GM20000 (cell line): ENCODE data around the gene FGD2.

ENCODE experiments used
- DNase-seq: peaks from one replicate; pipeline ENCODE4 v3.0.0; 2012; ENCODE audit warnings: low spot score
- TF ChIP-seq, protein P1 (sequence below): IDR thresholded peaks from 2 replicates; pipeline ENCODE4 v1.5.1; 2012; ENCODE audit warnings: mild to moderate bottlenecking, control low read depth; ENCODE audit errors: extremely low read depth, missing control alignments

FGD2 gene

DNA sequence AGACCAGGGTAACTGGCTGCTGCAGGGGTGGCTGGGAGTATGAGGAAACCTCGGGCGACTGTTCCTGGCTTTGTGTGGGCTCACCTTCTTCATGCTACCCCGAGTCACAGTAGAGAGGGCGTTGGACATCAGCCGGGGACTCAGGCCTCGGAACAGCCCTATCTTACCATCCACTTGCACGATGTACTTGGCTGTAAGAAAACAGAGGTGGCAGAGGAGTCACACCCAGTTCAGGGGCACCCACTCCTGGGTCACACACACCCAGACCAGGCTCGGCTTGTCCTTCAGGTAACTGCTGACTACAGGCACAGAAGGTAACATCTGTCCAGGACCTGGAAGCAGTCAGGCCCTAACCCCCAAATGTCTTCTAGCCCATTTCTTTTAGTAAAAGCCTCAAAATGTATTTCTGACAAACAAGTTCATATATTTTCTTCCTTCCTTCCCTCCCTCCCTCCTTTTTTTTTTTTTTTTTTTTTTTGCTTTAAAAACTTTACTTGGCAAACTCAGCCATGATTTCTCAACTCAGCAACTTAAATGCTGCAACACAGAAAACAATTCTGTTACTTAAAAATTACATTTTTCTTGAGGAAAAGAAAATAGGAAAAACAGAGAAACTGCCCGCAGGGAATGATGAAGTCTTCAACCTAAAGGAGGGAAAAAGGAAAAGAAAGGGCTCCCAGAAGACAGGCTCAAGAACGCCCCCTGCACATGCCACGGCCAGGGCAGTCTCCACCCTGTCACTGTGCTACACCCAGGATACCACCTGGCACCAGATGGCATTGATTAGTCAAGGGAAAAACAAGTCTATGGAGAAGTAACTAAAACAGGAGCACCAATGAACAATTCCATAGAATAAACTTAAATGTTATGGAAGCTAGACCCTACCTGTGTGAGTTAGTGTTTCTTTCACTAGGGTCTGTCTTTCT, 26.8 kb upstream of the FGD2 start:
- TF ChIP-seq, protein P1, sequence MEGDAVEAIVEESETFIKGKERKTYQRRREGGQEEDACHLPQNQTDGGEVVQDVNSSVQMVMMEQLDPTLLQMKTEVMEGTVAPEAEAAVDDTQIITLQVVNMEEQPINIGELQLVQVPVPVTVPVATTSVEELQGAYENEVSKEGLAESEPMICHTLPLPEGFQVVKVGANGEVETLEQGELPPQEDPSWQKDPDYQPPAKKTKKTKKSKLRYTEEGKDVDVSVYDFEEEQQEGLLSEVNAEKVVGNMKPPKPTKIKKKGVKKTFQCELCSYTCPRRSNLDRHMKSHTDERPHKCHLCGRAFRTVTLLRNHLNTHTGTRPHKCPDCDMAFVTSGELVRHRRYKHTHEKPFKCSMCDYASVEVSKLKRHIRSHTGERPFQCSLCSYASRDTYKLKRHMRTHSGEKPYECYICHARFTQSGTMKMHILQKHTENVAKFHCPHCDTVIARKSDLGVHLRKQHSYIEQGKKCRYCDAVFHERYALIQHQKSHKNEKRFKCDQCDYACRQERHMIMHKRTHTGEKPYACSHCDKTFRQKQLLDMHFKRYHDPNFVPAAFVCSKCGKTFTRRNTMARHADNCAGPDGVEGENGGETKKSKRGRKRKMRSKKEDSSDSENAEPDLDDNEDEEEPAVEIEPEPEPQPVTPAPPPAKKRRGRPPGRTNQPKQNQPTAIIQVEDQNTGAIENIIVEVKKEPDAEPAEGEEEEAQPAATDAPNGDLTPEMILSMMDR, result no peak
- DNase-seq, result no peak

DNA sequence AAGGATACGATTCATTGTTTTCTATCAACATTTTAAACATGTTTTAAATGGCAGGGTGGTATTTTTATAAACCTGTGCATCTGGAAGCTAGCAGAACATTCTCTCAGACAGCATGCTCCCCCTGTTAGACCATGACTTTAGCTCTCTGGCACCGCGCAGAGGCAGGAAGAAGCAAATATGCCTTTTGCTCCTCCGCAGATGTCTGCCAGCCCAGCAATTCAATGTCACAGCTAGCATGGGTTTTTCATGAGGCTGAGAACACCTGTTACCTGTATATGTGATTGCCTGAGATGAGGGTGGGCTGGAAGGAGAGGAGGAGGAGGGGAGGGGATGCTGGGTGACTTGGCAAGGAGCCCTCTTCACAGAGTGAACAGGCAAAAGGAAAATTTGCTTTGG, 26.1 kb upstream of the FGD2 start:
- TF ChIP-seq, protein P1, result no peak
- no peak for DNase-seq

DNA sequence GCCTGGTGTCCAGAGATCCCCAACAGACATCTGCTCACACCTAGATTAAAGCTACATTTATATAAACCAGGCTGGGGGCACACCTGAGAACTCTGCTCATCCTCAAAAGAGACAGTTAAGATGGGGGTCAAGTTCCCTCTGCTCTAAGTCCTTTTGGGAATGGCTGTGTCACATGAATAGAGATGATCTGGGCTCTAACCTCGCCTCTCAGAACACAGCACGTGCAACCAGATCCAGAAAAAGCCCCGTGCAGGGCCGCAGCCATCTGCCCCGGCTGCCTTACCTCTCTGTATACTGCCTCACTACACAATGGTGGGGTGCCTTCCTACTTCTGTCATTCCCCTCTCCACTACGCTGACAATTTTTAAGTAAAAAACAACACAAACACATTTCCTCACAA, 25.3 kb upstream of the FGD2 start:
- no peak for DNase-seq
- TF ChIP-seq, protein P1, result no peak

DNA sequence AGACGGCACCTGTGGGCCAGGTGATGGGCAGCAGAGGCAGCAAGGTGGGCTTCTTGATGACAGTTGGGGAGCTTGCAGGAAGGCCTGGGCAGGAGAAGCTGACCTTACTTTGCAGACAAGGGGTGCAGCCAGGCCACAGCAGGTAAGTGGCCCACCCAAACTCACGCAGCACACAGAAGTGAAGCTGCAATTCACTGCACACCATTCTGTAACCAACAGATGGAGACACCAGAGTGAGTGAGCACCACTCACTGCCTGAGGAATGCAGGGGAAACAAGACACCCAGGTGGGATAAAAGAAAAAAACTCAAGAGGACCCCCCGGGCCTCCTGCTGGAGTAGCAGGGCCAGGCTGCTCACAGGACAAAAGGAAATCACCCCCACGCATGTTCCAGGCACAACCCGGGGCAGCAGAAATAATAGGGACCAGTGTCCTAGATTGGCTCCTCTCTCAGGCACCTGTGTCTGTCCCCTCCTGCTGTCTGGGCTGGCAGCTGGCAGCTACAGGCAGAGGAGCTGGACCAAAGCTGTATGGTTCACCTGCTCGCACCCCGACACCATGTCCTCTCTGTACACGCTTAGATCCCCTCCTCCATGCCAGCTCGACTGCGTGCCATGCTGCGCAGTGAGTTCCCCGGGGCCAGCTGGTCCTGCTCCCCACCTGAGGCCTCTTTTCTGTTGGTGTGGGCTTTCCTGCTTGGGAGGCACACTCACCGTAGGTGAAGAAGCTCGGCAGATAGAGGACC, 24.4 kb upstream of the FGD2 start:
- no peak for DNase-seq
- TF ChIP-seq, protein P1, result no peak

DNA sequence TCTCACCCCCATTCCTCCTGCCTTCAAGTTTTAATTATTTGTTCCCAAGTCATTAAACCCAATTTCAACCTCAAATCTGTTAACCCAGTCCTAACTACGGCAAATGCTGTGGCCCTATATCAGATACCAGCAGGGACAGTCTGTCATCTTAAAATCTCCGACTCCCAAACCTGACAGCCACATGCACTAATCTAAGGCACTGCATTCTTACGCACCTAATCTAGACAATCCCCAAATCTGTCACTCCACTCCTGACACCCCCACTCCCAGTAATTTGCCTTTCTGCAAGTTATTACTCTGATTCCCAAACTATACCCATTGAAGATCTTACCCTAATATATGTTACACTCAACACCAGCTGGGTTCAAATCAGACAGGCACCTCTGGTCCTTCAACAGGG, 21.9 kb upstream of the FGD2 start:
- no peak for DNase-seq
- TF ChIP-seq, protein P1, result no peak

DNA sequence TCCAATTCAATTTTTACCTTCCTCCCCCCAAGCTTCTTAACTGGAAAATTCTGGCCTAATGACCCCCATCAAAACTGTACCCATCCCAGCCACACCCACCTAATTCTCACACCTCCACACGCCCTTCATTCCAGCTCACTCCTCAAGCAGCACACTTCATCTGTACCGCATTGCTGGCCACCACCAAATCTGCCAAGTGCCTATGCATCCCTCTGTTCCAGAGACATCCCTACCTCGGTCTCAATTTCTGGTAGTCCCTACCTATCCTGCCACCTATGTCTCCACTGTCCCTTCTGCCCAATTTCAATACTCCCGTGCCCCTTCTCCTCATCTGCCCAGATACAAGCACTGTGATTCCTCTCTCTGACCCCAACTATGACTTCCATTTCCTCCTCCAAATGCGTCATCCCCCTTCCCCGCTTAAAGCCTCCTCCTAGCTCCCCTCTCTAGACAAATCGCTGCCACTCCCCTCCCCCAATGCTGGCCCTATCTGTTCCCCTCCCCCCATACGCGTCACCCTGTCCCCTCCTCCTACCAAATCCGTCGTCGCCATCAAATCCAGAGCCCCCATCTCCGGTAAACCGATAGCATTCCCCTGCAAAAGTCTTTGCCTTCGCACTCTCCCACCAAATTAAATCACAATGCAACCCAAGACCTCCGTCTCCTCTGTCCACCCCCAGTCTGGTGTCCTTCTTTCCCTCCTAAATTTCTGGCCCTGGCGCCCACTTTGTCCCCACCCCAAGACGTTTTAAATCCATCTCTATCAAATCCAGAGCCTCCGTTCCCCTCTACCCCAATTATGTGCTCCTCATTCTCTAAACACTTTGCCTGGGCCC, 20.7 kb upstream of the FGD2 start:
- DNase-seq, result no peak
- TF ChIP-seq, protein P1, result no peak
